Stimulated activated CD8-positive, alpha-beta memory T cell treated with anti-CD3 and anti-CD28 coated beads, Interleukin-4, amount 100 ng/mL, for 48 hours (primary cell): ENCODE data around the gene PCGF2.

ENCODE experiments used
- DNase-seq: peaks from one replicate; pipeline ENCODE4 v3.0.0-alpha.2; 2020

The PCGF2 gene

GRCh38 chr17:38702166-38702915 is 45.8 kb downstream of the PCGF2 start:
- DNase-seq = peak; percentile 86

GRCh38 chr17:38701504-38702165 is 46.5 kb downstream of the PCGF2 start:
- peak; percentile 91 for DNase-seq

- DNase-seq = no peak
Measured at GRCh38 chr17:38698760-38699159, 49.4 kb downstream of the PCGF2 start.

- DNase-seq = no peak
Measured at GRCh38 chr17:38697061-38697820, 50.9 kb downstream of the PCGF2 start.

- no peak for DNase-seq
Measured at GRCh38 chr17:38693700-38694329, 54.3 kb downstream of the PCGF2 start.

GRCh38 chr17:38691154-38691553 is 57.0 kb downstream of the PCGF2 start:
- DNase-seq = no peak

GRCh38 chr17:38690386-38690785 is 57.8 kb downstream of the PCGF2 start:
- DNase-seq = no peak

GRCh38 chr17:38687286-38687685 is 60.9 kb downstream of the PCGF2 start:
- no peak for DNase-seq

GRCh38 chr17:38685491-38685890 is 62.6 kb downstream of the PCGF2 start:
- DNase-seq = no peak
